Activated CD4-positive, alpha-beta memory T cell treated with anti-CD3 and anti-CD28 coated beads for 36 hours (primary cell): ENCODE results near the gene NKAIN2. TPM values are rescaled to one million over a fixed set of nuclear protein-coding genes. Genes with fewer than 3 reads are reported as not detected.

Experiments used
- CTCF ChIA-PET: fragments of 350-600 bp; sonication (Branson Sonifier 250); formaldehyde crosslinking; loops from one replicate; lab custom pipeline; 2021; ENCODE audit warnings: antibody characterized with exemption, inconsistent platforms; lab: Charles Lee
- POLR2A ChIA-PET: fragments of 350-600 bp; sonication (Branson Sonifier 250); formaldehyde crosslinking; loops from one replicate; lab custom pipeline; 2021; ENCODE audit warnings: antibody characterized with exemption; lab: Charles Lee
- DNase-seq: peaks from one replicate; pipeline ENCODE4 v3.0.0-alpha.2; 2020
- H3K27ac Mint-ChIP-seq: one replicate; pipeline ENCODE4 v1.8.0; 2021; ENCODE audit warnings: mixed read lengths
- H3K27me3 Mint-ChIP-seq: one replicate; pipeline ENCODE4 v1.8.0; 2021; ENCODE audit warnings: mixed read lengths
- H3K36me3 Mint-ChIP-seq: one replicate; pipeline ENCODE4 v1.8.0; 2021; ENCODE audit warnings: mixed read lengths
- H3K4me1 Mint-ChIP-seq: one replicate; pipeline ENCODE4 v1.8.0; 2021; ENCODE audit warnings: low read depth, mixed read lengths
- H3K4me3 Mint-ChIP-seq: one replicate; pipeline ENCODE4 v1.8.0; 2021; ENCODE audit warnings: mild to moderate bottlenecking, mixed read lengths
- H3K9me3 Mint-ChIP-seq: one replicate; pipeline ENCODE4 v1.8.0; 2021; ENCODE audit warnings: mixed read lengths
- intact Hi-C: fragments of 100-400 bp; cut with micrococcal nuclease; formaldehyde crosslinking; loops from one replicate; pipeline ENCODE4 v1.15.1; 2023
- total RNA-seq, 2 experiments: library from RNA; stranded (reverse); gene quantifications; one replicate each; pipeline ENCODE4 v1.2.3, GENCODE V29; 2021

Gene NKAIN2
- total RNA-seq, 2 experiments from 2014 or later: not detected

DNA sequence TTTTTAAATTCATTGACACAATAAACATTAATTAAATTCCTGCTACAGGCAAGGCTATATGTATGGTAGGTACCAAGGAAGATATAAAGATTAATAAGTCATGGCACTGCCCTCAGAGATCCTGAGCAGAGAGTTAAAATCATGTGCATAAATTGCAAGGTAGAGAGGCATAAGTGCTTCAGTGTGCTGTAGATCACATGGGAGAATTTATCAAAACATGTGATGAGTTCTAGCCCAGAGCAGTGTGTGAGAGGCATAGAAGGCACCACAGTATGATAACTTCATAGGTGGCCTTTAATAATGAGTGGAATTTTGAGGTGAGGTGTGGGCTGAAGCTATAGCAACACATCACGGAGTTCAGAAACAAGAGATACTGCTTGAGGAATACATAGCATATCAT lies 692.7 kb downstream of the NKAIN2 start:
- ChIA-PET CTCF (no interaction called here), POLR2A (no interaction called here)
- DNase-seq: no peak
- intact Hi-C loops: no loop called here
- Mint-ChIP-seq H3K4me3 (no peak overlapping the region), H3K27me3 (no peaks in the 10 kb centered on the region), H3K4me1 (no peaks in the 10 kb centered on the region), H3K27ac (no peak overlapping the region), H3K36me3 (no peaks in the 10 kb centered on the region), H3K9me3 (no peaks in the 10 kb centered on the region)

DNA sequence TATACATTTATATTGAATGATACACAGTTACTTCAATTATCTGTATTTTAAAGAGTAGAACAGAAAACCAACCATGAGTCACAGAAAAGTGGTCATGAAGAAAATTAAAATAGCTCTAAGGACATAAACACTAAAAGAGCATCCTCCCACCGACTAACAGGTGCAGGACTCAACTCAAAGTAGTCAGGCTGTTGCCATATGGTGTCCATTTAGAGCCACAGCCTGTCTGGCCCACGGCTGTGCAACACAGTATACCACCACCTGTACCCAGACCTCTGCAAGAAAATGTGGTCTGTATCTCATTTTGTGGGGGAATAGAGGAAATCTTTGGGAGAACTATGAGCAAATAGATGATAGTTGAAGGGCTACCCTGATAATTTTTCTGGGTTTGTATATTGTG lies 708.8 kb downstream of the NKAIN2 start:
- Mint-ChIP-seq H3K27ac (no peak overlapping the region), H3K27me3 (no peaks in the 10 kb centered on the region), H3K4me3 (no peak overlapping the region), H3K9me3 (no peaks in the 10 kb centered on the region), H3K36me3 (no peaks in the 10 kb centered on the region), H3K4me1 (no peaks in the 10 kb centered on the region)
- DNase-seq: no peak
- intact Hi-C loops: no loop called here
- ChIA-PET POLR2A (no interaction called here), CTCF (no interaction called here)

DNA sequence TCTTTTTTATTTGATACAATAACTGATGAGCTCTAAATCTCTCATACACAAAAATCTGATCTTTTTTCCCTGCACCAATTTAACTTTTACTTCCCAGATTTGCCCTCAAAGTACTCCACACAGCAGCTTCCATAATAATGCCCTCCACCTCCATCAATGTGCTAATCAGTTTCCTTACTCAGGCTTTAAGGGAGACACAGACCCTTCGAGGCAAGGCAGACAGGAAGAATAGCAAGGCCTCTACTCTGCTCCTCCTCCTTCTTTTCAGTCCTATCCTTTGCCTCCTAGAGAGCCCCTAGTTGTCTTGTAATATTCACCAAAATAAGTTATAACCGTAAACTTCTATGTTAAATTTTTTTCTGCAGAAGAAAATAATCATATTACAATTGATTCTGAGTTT lies 713.7 kb downstream of the NKAIN2 start:
- ChIA-PET POLR2A (no interaction called here), CTCF (no interaction called here)
- Mint-ChIP-seq H3K36me3 (no peaks in the 10 kb centered on the region), H3K9me3 (no peaks in the 10 kb centered on the region), H3K27me3 (no peaks in the 10 kb centered on the region), H3K27ac (no peak overlapping the region), H3K4me1 (no peaks in the 10 kb centered on the region), H3K4me3 (no peak overlapping the region)
- DNase-seq: no peak
- intact Hi-C loops: no loop called here

DNA sequence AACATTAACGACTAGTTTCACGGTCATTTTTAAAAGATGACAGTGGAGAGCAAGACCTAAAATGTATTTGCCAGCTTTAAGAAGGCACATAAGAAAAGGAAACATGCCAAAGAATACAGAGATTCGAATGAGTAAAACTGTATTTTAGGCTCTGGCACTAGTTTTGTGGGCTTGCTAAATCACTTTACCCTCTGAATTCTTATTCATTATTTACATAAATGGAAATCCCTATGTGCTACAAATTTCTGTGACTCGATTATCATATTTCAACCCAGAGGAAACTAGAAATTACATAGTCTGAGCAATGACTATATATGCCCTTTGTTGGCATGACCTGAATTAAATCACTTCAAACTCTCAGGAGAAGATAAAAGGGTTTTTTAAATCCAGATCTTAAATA lies 716.8 kb downstream of the NKAIN2 start:
- no peaks in the 10 kb centered on the region for H3K36me3 Mint-ChIP-seq
- POLR2A ChIA-PET: no interaction called here

DNA sequence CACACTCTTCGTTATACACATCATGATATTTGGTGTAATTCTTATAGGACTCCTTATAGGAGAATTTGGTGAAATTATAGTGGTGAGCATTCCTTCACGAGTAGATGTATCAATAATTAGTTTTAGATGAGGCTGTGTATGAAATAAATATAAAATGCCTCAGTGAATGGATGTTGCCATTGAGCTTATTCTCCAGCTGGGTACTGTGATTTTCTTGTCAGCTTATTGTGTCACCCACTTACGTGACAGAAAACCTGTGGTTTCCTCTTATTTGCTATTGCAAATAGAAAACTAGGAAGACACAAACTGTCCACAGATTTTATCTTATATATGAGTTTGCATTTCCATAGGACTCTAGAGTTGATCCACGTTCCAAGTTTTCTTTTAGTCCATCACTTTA lies 718.7 kb downstream of the NKAIN2 start:
- Mint-ChIP-seq H3K36me3 (no peaks in the 10 kb centered on the region), H3K27ac (no peak overlapping the region), H3K9me3 (no peaks in the 10 kb centered on the region), H3K4me3 (no peak overlapping the region), H3K4me1 (no peaks in the 10 kb centered on the region), H3K27me3 (no peaks in the 10 kb centered on the region)
- no peak for DNase-seq
- ChIA-PET CTCF (no interaction called here), POLR2A (no interaction called here)
- intact Hi-C loops: no loop called here

More for the DNA sequence above, 716.8 kb downstream of the NKAIN2 start:
- no peaks in the 10 kb centered on the region for H3K9me3 Mint-ChIP-seq
- H3K27ac Mint-ChIP-seq: no peak overlapping the region
- H3K4me3 Mint-ChIP-seq: no peak overlapping the region
- intact Hi-C loops: no loop called here
- CTCF ChIA-PET: no interaction called here
- no peak for DNase-seq
- no peaks in the 10 kb centered on the region for H3K27me3 Mint-ChIP-seq
- no peaks in the 10 kb centered on the region for H3K4me1 Mint-ChIP-seq

DNA sequence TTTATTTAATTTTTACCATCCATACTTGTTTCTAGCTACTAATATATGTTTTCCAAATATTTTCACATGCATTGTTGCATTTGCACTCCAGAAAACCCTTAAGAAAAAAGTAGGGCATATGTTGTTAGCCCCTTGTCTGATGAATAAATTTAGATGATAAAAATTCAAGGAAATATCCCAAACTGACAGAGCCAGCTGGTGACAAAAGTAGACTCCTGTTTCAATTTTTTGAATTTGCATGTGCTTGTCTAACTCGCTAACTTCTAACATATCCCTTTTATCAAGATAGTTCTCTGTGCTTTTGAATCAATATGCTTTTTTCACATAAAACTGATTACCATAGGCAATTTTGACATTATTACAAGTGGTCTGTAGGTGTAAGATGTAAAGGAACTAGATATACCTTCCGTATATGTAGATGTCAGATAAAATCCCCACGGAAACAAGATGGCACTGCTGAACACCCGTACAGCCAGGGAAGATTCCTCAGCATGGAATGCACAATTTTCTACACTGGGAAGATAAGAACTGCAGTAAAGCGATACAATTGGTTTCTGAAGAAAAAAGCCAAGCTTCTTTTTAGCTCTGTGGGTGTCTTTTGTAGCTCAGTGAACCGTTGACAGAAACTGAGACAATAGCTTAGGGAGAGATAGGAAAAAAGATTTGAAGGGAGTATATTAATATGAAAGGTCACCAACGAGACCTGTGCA lies 721.0 kb downstream of the NKAIN2 start:
- Mint-ChIP-seq H3K36me3 (no peaks in the 10 kb centered on the region), H3K4me3 (no peak overlapping the region), H3K4me1 (no peaks in the 10 kb centered on the region), H3K9me3 (no peaks in the 10 kb centered on the region), H3K27ac (no peak overlapping the region), H3K27me3 (no peaks in the 10 kb centered on the region)
- intact Hi-C loops: no loop called here
- ChIA-PET CTCF (no interaction called here), POLR2A (no interaction called here)
- DNase-seq: no peak

DNA sequence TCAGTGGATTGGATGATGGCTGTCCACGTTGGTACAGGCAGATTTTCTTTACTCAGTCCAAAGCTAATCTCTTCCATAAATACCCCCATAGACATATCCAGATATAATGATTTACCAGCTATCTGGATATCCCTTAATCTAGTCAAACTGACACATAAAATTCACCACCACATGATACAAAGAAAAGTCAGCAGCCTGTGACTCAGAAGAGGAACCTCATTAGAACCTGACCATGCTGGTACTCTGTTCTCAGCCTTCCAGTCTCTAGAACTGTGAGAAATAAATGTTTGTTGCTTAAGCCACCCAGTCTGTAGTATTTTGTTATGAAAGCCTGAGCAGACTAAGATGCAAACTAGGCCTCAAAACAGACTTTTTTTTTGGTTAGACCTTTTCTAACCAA lies 727.3 kb downstream of the NKAIN2 start:
- POLR2A ChIA-PET: no interaction called here
- Mint-ChIP-seq H3K27me3 (no peaks in the 10 kb centered on the region), H3K27ac (no peak overlapping the region), H3K4me3 (no peak overlapping the region), H3K36me3 (no peaks in the 10 kb centered on the region), H3K9me3 (no peaks in the 10 kb centered on the region), H3K4me1 (no peaks in the 10 kb centered on the region)
- CTCF ChIA-PET: no interaction called here
- no peak for DNase-seq
- intact Hi-C loops: no loop called here

DNA sequence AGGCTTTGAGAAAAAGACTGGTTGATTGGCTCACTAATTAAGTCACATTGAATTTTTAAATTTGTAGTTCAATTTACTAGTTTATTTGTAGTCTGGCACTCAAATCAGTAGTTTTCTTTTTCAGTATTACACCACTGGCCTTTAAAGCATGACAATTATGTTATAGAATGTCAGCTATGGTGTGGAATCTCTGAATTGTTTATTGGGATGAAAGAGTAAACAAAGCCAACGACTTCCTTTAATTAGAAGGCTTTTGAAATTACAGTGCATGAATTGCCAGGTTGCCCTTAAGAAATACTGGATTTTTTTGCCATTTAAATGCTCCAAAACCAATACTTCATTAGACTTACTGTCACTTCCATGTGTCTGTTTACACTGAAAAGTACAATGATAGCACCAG lies 731.6 kb downstream of the NKAIN2 start:
- Mint-ChIP-seq H3K27me3 (no peaks in the 10 kb centered on the region), H3K4me3 (no peak overlapping the region), H3K4me1 (no peaks in the 10 kb centered on the region), H3K36me3 (no peaks in the 10 kb centered on the region), H3K9me3 (no peaks in the 10 kb centered on the region), H3K27ac (no peak overlapping the region)
- POLR2A ChIA-PET: no interaction called here
- DNase-seq: no peak
- CTCF ChIA-PET: no interaction called here
- intact Hi-C loops: no loop called here

DNA sequence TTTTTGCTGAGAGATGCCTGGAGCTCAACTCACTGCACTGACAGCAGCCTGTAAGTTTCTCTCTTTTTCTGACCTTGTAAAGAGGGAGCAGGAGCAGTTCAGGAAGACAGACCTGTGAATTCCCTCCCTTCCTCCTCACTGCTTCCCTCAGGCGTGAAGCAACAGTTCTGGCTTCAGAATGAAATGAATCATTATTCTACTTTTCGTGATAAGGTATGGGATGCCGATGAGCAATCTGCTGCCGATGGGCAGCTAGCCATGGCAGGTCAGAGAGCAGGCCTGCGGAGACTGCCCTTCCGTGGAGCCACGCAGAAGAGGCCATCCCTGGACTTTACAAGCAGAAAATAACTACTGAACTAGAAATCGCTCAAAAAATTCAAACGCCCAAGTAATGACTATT lies 732.1 kb downstream of the NKAIN2 start:
- no peak for DNase-seq
- H3K36me3 Mint-ChIP-seq: no peaks in the 10 kb centered on the region
- H3K4me1 Mint-ChIP-seq: no peaks in the 10 kb centered on the region
- POLR2A ChIA-PET: no interaction called here
- H3K27me3 Mint-ChIP-seq: no peaks in the 10 kb centered on the region
- CTCF ChIA-PET: no interaction called here
- no peaks in the 10 kb centered on the region for H3K9me3 Mint-ChIP-seq
- H3K27ac Mint-ChIP-seq: no peak overlapping the region
- intact Hi-C loops: no loop called here
- H3K4me3 Mint-ChIP-seq: no peak overlapping the region

DNA sequence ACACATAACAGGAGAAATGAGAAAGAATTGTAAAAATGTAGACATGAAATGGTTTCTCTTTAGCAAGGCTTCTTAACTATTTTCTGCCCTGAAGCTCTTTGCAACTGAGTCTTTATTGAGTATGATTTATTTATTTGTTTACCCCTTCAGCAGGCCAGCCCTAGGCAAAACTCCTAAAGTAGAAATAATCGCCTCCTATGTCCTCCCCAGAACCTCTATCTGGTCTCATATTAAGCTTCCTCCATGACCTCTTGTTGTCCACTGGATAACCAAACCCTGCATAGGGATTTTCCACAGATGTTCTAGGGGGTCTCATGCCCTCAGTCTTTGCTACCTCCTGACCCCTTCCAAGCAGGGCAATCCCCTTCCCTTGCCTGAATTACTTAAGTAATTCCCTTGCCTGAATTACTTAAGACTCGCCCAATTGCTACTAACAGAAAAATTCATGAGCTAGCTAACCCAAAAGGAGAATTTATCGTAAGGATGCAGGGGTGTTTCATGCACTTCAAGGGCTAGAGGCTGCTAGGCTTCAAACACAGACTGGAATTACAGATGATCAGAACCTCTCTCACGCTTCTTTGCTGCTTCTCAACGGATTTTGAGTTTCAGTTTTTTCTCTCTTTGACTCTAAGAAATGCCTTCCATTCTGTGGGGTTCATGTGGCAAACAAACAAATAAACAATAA lies 732.6 kb downstream of the NKAIN2 start:
- H3K27ac Mint-ChIP-seq: no peak overlapping the region
- H3K36me3 Mint-ChIP-seq: no peaks in the 10 kb centered on the region
- no peaks in the 10 kb centered on the region for H3K9me3 Mint-ChIP-seq

DNA sequence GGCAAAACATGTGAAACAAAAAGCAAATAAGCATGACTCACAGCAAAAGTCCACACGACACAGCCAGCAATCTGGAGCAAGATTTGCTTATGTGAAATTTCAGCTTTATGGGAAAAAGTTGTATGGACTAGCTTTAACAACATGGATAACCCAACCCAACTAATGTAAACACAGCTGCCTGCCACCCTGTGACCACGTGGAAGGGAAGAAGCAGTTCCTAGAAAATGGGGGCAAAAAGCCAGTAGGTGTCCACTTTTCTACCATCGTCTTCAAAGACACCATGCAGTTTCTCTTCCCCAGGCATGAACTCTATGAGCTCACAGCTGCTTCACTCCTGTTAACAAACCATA lies 733.2 kb downstream of the NKAIN2 start:
- intact Hi-C loops: no loop called here
- POLR2A ChIA-PET: no interaction called here
- no peak for DNase-seq
- no peak overlapping the region for H3K27ac Mint-ChIP-seq
- no peak overlapping the region for H3K4me3 Mint-ChIP-seq
- no peaks in the 10 kb centered on the region for H3K27me3 Mint-ChIP-seq
- H3K36me3 Mint-ChIP-seq: no peaks in the 10 kb centered on the region
- CTCF ChIA-PET: no interaction called here
- no peaks in the 10 kb centered on the region for H3K4me1 Mint-ChIP-seq
- H3K9me3 Mint-ChIP-seq: no peaks in the 10 kb centered on the region

More for the DNA sequence above, 732.6 kb downstream of the NKAIN2 start:
- POLR2A ChIA-PET: no interaction called here
- no peak for DNase-seq
- intact Hi-C loops: no loop called here
- Mint-ChIP-seq H3K27me3 (no peaks in the 10 kb centered on the region), H3K4me1 (no peaks in the 10 kb centered on the region), H3K4me3 (no peak overlapping the region)
- CTCF ChIA-PET: no interaction called here

DNA sequence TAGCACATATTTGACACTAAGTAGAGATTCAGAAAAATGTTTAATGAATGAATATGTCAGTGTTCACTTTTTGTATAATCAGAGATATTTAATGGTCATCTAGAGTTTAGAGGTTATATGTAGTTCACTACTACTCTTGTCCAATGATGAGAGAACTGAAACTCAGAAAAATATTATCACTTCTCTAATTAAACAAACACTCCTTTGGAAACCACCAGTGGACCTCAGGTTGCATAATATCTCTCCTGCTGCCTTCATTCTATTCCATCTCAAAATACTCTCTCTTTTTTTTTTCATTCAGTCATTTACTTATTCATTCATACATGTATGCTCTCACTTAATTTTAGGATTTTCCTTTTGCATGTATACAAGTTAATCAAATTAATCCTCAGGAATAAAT lies 735.4 kb downstream of the NKAIN2 start:
- Mint-ChIP-seq H3K4me1 (no peaks in the 10 kb centered on the region), H3K36me3 (no peaks in the 10 kb centered on the region), H3K27ac (no peak overlapping the region), H3K27me3 (no peaks in the 10 kb centered on the region), H3K9me3 (no peaks in the 10 kb centered on the region), H3K4me3 (no peak overlapping the region)
- no peak for DNase-seq
- POLR2A ChIA-PET: no interaction called here
- intact Hi-C loops: no loop called here
- CTCF ChIA-PET: no interaction called here

DNA sequence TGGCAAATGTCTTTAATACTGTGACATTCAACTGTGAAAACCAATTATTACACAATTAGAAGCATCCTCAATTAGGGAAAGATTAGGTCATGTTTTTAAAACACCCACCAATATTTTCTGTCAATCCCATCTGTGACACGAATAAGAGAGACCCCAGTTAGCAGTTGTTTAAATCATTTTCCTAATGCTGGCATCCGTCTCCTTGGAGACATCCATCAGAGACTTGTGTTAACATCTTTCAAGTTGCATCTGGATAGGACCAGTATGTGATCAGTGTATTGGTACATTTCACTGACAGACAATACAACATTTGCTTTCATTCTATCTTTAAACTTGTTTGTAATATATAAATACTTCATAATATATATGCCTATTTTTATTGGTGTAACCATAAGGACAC lies 737.9 kb downstream of the NKAIN2 start:
- H3K36me3 Mint-ChIP-seq: no peaks in the 10 kb centered on the region
- intact Hi-C loops: no loop called here
- no peak for DNase-seq

More for the DNA sequence above, 737.9 kb downstream of the NKAIN2 start:
- Mint-ChIP-seq H3K4me3 (no peak overlapping the region), H3K27me3 (no peaks in the 10 kb centered on the region), H3K4me1 (no peaks in the 10 kb centered on the region), H3K27ac (no peak overlapping the region), H3K9me3 (no peaks in the 10 kb centered on the region)
- CTCF ChIA-PET: no interaction called here
- POLR2A ChIA-PET: no interaction called here
